ENCODE measurements around the gene NFE2.
"Not testable (repeated sequence)": the region's sequence is repeated elsewhere in the genome, so short reads cannot be mapped to it uniquely, and the experiment has no call there.

The NFE2 gene

DNA sequence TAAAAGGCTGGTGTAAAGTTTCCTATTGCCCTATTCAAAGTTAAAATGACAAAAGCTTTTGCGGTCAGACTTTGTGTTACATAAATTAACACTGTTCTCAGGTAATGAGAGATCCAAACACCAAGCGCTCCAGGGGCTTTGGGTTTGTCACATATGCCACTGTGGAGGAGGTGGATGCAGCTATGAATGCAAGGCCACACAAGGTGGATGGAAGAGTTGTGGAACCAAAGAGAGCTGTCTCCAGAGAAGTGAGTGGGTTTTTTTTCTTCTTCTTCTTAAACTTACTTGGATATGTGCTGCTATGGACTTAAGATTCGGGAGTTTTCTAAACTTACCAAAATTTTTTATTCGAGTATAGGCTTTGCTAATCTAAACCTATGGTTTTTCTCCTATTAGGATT lies 19.1 kb downstream of the NFE2 start:
- peak overlapping the region; percentile 85 for H3K4me3 ChIP-seq (ENCODE audit: insufficient read depth, low read depth, low read length, poor library complexity, severe bottlenecking)
- H3K27ac ChIP-seq (ENCODE audit: insufficient read depth, low read length, poor library complexity, severe bottlenecking), result peak overlapping the region; percentile 96
- not testable (repeated sequence) for H3K27me3 ChIP-seq (replicated peaks; ENCODE audit: control insufficient read depth, insufficient read depth, low read length, poor library complexity, severe bottlenecking); H3K9me3 ChIP-seq (ENCODE audit: control insufficient read depth, low read length); DNase-seq
- H3K36me3 ChIP-seq (ENCODE audit: control insufficient read depth, insufficient read depth, low read length), result peaks cover 50% of the 10 kb centered on the region
- H3K4me1 ChIP-seq (ENCODE audit: control insufficient read depth, insufficient read depth, low read length, poor library complexity, severe bottlenecking), result peaks cover 46% of the 10 kb centered on the region

DNA sequence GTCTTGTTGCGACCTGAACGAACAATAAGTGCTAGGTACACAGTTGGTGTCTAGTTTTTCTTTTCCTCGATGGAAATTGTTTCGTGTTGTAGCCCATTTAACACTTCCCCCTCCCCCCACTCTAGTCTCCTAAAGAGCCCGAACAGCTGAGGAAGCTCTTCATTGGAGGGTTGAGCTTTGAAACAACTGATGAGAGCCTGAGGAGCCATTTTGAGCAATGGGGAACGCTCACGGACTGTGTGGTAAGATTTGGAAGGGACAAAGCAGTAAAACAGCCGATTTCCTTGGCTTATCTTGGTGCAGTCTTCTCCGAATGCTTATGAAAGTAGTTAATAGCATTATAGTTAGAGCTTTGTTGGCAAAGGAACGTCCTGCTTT lies 19.6 kb downstream of the NFE2 start:
- H3K4me3 ChIP-seq (ENCODE audit: insufficient read depth, low read depth, low read length, poor library complexity, severe bottlenecking), result peak overlapping the region; percentile 85
- H3K4me1 ChIP-seq (ENCODE audit: control insufficient read depth, insufficient read depth, low read length, poor library complexity, severe bottlenecking), result peaks cover 46% of the 10 kb centered on the region
- H3K27ac ChIP-seq (ENCODE audit: insufficient read depth, low read length, poor library complexity, severe bottlenecking), result peak overlapping the region; percentile 96
- not testable (repeated sequence) for H3K9me3 ChIP-seq (ENCODE audit: control insufficient read depth, low read length); H3K27me3 ChIP-seq (replicated peaks; ENCODE audit: control insufficient read depth, insufficient read depth, low read length, poor library complexity, severe bottlenecking); DNase-seq
- peaks cover 45% of the 10 kb centered on the region for H3K36me3 ChIP-seq (ENCODE audit: control insufficient read depth, insufficient read depth, low read length)

DNA sequence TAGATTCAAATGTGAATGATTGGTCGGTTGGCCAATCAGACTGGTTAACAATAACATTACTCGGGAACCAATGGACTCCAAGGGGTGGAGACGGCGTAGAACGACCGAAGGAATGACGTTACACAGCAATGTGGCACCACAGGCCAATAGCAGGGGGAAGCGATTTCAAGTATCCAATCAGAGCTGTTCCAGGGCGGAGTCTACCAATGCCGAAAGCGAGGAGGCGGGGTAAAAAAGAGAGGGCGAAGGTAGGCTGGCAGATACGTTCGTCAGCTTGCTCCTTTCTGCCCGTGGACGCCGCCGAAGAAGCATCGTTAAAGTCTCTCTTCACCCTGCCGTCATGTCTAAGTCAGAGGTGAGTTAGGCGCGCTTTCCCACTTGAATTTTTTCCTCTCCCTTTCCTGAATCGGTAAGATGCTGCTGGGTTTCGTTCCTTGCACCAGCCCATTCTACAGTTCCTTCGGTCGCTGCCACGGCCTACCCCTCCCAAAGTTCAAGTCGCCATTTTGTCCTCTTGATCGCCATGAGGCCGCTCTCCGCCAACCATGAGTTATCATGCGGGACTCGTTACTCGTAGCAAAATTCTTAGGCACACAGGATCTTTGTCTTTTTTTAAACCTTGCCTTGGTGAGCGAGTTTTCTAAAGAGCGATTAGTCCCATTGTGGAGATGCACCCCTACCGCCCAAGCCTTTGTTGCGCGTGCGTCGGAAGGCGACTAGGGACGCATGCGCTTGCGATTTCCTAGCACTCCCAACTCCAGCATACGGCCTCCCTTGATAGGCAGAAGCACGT lies 20.2 kb downstream of the NFE2 start, which contains the start of gene HNRNPA1:
Gene HNRNPA1, plus strand, starts transcription at position 259 of the 793 bp plus-strand sequence. Its CDS starts 82 bp downstream, at position 341.
- Histone ChIP-seq H3K4me1 (ENCODE audit: control insufficient read depth, insufficient read depth, low read length, poor library complexity, severe bottlenecking) (peaks cover 46% of the 10 kb centered on the region), H3K4me3 (ENCODE audit: insufficient read depth, low read depth, low read length, poor library complexity, severe bottlenecking) (peak within 1 kb of the TSS; percentile 85), H3K27me3 (replicated peaks; ENCODE audit: control insufficient read depth, insufficient read depth, low read length, poor library complexity, severe bottlenecking) (no peaks in the 10 kb centered on the region), H3K27ac (ENCODE audit: insufficient read depth, low read length, poor library complexity, severe bottlenecking) (peak within 1 kb of the TSS; percentile 96), H3K9me3 (ENCODE audit: control insufficient read depth, low read length) (no peaks in the 10 kb centered on the region), H3K36me3 (ENCODE audit: control insufficient read depth, insufficient read depth, low read length) (peaks cover 39% of the 10 kb centered on the region)
- peak; percentile 94 to 96 (median 95) for DNase-seq

DNA sequence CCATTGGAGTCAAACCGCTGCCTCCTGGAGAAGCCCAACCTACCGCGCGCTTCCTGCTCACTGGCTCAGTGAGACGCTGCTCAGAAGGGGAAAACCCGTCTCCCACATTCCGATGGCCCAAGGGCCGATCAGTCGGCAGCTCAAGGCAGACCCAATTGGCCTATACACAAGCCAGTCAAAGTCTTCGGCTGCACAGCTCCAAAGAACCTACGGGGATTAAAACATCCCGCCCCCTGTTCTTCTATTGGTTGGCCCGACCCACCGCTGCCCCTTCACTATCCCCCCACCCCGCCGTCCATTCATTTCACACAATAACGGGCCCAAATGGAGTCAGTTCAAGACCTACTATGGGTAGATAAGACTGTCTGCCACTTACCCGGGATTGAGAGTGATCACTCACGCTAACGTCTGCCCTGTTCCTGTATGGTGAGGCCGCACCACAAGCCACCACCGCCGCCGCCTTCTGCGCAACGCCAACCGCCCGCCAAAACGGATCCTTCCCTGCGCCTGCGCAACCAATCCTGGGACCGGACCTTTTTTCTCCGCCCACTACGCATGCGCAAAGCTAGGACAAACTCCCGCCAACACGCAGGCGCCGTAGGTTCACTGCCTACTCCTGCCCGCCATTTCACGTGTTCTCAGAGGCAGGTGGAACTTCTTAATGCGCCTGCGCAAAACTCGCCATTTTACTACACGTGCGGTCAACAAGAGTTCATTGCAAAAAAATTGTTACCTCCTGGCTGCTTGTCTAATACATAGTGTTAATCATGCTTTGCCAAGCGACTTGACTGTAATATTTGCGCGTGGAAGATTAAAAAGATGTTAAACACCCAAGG lies 21.0 kb downstream of the NFE2 start, which contains the start of gene CBX5:
Gene CBX5, minus strand, starts transcription at position 491 of the 836 bp plus-strand sequence. CDS start 22,472 bp downstream, outside the sequence.
- Histone ChIP-seq H3K4me3 (ENCODE audit: insufficient read depth, low read depth, low read length, poor library complexity, severe bottlenecking) (peak within 1 kb of the TSS; percentile 85), H3K27ac (ENCODE audit: insufficient read depth, low read length, poor library complexity, severe bottlenecking) (peak within 1 kb of the TSS; percentile 96), H3K9me3 (ENCODE audit: control insufficient read depth, low read length) (no peaks in the 10 kb centered on the region), H3K4me1 (ENCODE audit: control insufficient read depth, insufficient read depth, low read length, poor library complexity, severe bottlenecking) (peaks cover 42% of the 10 kb centered on the region), H3K27me3 (replicated peaks; ENCODE audit: control insufficient read depth, insufficient read depth, low read length, poor library complexity, severe bottlenecking) (no peaks in the 10 kb centered on the region), H3K36me3 (ENCODE audit: control insufficient read depth, insufficient read depth, low read length) (peaks cover 32% of the 10 kb centered on the region)
- peak; percentile 99 to 100 (median 100) for DNase-seq

DNA sequence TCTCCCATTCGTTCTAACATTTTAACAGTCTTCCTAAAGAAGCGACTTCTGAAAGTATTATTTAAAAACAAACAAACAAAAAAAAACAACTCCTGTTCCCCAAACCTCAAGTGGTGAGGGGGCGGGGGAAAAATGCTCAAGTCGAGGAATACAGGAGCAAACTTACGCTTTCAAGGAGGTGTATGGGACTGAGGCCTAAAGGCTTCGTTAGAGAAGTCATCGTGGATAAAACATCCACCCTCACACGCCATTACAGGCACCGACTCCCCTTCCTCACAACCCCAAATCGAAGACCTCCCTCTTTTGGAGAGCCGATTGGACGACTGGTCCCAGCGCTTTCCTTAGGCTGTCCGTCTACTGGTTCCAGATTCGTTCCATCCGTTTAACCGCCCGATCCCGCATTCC lies 21.6 kb downstream of the NFE2 start:
- no peak for DNase-seq
- no peaks in the 10 kb centered on the region for H3K9me3 ChIP-seq (ENCODE audit: control insufficient read depth, low read length)
- H3K36me3 ChIP-seq (ENCODE audit: control insufficient read depth, insufficient read depth, low read length), result peaks cover 29% of the 10 kb centered on the region
- peak overlapping the region; percentile 85 for H3K4me3 ChIP-seq (ENCODE audit: insufficient read depth, low read depth, low read length, poor library complexity, severe bottlenecking)
- no peaks in the 10 kb centered on the region for H3K27me3 ChIP-seq (replicated peaks; ENCODE audit: control insufficient read depth, insufficient read depth, low read length, poor library complexity, severe bottlenecking)
- peaks cover 42% of the 10 kb centered on the region for H3K4me1 ChIP-seq (ENCODE audit: control insufficient read depth, insufficient read depth, low read length, poor library complexity, severe bottlenecking)
- H3K27ac ChIP-seq (ENCODE audit: insufficient read depth, low read length, poor library complexity, severe bottlenecking), result peak overlapping the region; percentile 96

DNA sequence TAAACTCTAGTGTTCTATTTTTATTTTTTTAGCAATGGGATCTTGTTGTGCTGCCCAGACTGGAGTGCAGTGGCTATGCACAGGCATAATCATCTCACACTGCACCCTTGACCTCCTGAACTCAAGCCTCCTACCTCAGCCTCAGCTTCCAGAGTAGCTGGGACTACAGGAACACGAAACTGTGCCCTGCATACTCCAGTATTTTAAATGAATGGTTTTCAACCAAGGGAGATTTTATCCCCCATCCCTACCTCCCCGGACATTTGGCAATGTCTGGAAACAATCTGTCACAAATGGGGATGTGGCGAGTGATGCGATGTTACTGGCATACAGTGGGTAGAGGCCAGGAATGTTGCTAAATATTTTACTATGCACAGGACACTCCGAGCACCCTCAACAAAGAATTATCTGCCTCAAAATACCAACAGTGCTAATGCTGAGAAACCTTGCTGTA lies 23.0 kb downstream of the NFE2 start:
- no peak overlapping the region for H3K4me3 ChIP-seq (ENCODE audit: insufficient read depth, low read depth, low read length, poor library complexity, severe bottlenecking)
- H3K36me3 ChIP-seq (ENCODE audit: control insufficient read depth, insufficient read depth, low read length), result peaks cover 25% of the 10 kb centered on the region
- H3K27me3 ChIP-seq (replicated peaks; ENCODE audit: control insufficient read depth, insufficient read depth, low read length, poor library complexity, severe bottlenecking), result no peaks in the 10 kb centered on the region
- H3K4me1 ChIP-seq (ENCODE audit: control insufficient read depth, insufficient read depth, low read length, poor library complexity, severe bottlenecking), result peaks cover 31% of the 10 kb centered on the region
- H3K9me3 ChIP-seq (ENCODE audit: control insufficient read depth, low read length), result no peaks in the 10 kb centered on the region
- peak overlapping the region; percentile 96 for H3K27ac ChIP-seq (ENCODE audit: insufficient read depth, low read length, poor library complexity, severe bottlenecking)
- DNase-seq, result no peak

DNA sequence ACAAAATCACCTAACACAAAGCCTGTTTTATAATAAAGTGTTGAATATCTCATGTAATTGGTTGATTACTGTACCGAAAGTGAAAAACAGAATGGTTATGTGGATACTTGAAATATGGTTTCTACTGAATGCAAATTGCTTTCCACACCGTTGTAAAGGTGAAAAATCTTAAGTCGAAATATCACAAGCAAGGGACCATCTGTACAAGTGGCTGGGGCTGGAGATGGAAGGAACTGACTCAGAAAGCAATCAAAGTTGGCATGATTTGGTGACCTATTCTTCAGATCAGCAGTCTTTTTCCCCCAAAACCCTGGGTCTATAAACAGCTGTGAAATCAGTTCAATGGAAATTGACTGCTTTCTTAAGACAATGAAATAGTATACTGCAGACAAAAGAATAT lies 24.4 kb downstream of the NFE2 start:
- H3K9me3 ChIP-seq (ENCODE audit: control insufficient read depth, low read length), result no peaks in the 10 kb centered on the region
- H3K4me1 ChIP-seq (ENCODE audit: control insufficient read depth, insufficient read depth, low read length, poor library complexity, severe bottlenecking), result peaks cover 17% of the 10 kb centered on the region
- no peak overlapping the region for H3K27ac ChIP-seq (ENCODE audit: insufficient read depth, low read length, poor library complexity, severe bottlenecking)
- H3K36me3 ChIP-seq (ENCODE audit: control insufficient read depth, insufficient read depth, low read length), result peaks cover 10% of the 10 kb centered on the region
- H3K4me3 ChIP-seq (ENCODE audit: insufficient read depth, low read depth, low read length, poor library complexity, severe bottlenecking), result no peak overlapping the region
- no peaks in the 10 kb centered on the region for H3K27me3 ChIP-seq (replicated peaks; ENCODE audit: control insufficient read depth, insufficient read depth, low read length, poor library complexity, severe bottlenecking)
- no peak for DNase-seq

DNA sequence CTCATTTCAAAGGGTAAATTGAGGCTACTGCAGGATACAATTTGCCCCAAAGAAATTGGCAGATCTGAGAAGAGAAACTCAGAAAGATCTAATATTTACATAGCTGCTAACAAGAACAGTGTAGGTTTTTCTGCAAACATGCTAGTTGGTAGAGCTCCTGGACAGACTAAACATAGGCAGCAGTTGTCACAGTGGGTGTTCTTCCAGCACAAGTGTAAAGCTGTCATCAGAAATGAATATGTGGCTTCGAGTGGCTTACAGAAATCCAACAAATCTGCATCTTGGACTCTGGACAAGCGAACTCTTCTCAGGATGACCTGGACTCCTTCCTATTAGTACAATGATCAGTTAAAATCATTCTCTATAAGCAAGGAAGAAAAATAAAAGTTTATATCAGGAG lies 26.8 kb downstream of the NFE2 start:
- Histone ChIP-seq H3K36me3 (ENCODE audit: control insufficient read depth, insufficient read depth, low read length) (peaks cover 9% of the 10 kb centered on the region), H3K27ac (ENCODE audit: insufficient read depth, low read length, poor library complexity, severe bottlenecking) (no peak overlapping the region), H3K4me3 (ENCODE audit: insufficient read depth, low read depth, low read length, poor library complexity, severe bottlenecking) (no peak overlapping the region), H3K4me1 (ENCODE audit: control insufficient read depth, insufficient read depth, low read length, poor library complexity, severe bottlenecking) (peaks cover 14% of the 10 kb centered on the region), H3K27me3 (replicated peaks; ENCODE audit: control insufficient read depth, insufficient read depth, low read length, poor library complexity, severe bottlenecking) (no peaks in the 10 kb centered on the region), H3K9me3 (ENCODE audit: control insufficient read depth, low read length) (no peaks in the 10 kb centered on the region)
- DNase-seq, result no peak

DNA sequence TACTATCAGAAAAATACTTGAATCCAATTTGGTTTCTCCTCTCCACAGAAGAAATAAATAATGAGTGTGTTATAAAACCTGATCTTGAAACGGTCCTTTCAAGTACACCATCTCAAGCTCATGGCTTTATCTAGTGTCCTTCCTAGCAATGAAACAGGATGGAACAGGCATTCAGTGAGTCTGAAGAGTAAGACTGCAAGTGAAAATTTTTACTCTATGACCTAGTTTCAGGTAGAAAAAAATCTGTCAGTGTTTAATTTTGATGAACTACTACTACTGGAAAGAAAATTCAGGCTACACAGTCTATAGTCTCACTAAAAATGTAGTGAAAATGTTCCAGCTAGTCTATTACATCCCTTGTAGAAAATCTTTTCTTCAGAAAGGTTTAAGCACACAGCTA lies 28.6 kb downstream of the NFE2 start:
- no peak for DNase-seq
- no peak overlapping the region for H3K4me3 ChIP-seq (ENCODE audit: insufficient read depth, low read depth, low read length, poor library complexity, severe bottlenecking)
- H3K27me3 ChIP-seq (replicated peaks; ENCODE audit: control insufficient read depth, insufficient read depth, low read length, poor library complexity, severe bottlenecking), result no peaks in the 10 kb centered on the region
- no peak overlapping the region for H3K27ac ChIP-seq (ENCODE audit: insufficient read depth, low read length, poor library complexity, severe bottlenecking)
- no peaks in the 10 kb centered on the region for H3K9me3 ChIP-seq (ENCODE audit: control insufficient read depth, low read length)
- H3K4me1 ChIP-seq (ENCODE audit: control insufficient read depth, insufficient read depth, low read length, poor library complexity, severe bottlenecking), result no peaks in the 10 kb centered on the region
- peaks cover 9% of the 10 kb centered on the region for H3K36me3 ChIP-seq (ENCODE audit: control insufficient read depth, insufficient read depth, low read length)

DNA sequence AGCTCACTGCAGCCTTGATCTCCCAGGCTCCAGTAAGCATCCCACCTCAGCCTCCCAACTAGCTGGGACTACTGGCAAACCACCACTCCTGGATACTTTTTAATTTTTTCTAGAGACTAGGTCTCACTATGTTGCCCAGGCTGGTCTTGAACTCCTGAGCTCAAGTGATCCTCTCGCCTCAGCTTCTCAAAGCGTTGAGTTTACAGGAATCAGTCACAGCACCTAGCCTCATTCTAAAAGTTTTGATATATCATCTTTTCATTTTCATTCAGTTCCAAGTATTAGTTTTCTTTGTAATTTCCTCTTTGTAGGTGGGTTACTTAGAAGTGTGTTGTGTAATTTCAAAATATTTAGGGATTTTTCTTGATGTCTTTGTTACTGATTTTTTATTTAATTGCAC lies 30.5 kb downstream of the NFE2 start:
- Histone ChIP-seq H3K27ac (ENCODE audit: insufficient read depth, low read length, poor library complexity, severe bottlenecking) (no peak overlapping the region), H3K36me3 (ENCODE audit: control insufficient read depth, insufficient read depth, low read length) (peaks cover 9% of the 10 kb centered on the region), H3K4me1 (ENCODE audit: control insufficient read depth, insufficient read depth, low read length, poor library complexity, severe bottlenecking) (no peaks in the 10 kb centered on the region), H3K9me3 (ENCODE audit: control insufficient read depth, low read length) (no peaks in the 10 kb centered on the region), H3K27me3 (replicated peaks; ENCODE audit: control insufficient read depth, insufficient read depth, low read length, poor library complexity, severe bottlenecking) (no peaks in the 10 kb centered on the region), H3K4me3 (ENCODE audit: insufficient read depth, low read depth, low read length, poor library complexity, severe bottlenecking) (no peak overlapping the region)
- DNase-seq, result no peak

Measured in effector memory CD4-positive, alpha-beta T cell (primary cell).